GM18870 (cell line): ENCODE measurements around the gene LCE3B.
"Not testable (repeated sequence)": the region's sequence is repeated elsewhere in the genome, so short reads cannot be mapped to it uniquely, and the experiment has no call there.

Source experiments
- ATAC-seq: cut with Tn5 transposase; IDR thresholded peaks from one replicate; pipeline ENCODE4 v1.9.1; 2021; ENCODE audit warnings: moderate library complexity; ENCODE audit not compliant: unreplicated experiment

Gene LCE3B, protein sequence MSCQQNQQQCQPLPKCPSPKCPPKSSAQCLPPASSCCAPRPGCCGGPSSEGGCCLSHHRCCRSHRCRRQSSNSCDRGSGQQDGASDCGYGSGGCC

GRCh38 chr1:152613511-152613910 is at the start of gene LCE3B:
Gene LCE3B (plus strand): TSS chr1:152613811. CDS start chr1:152613811, 0 bp downstream.
- no peak for ATAC-seq

DNA sequence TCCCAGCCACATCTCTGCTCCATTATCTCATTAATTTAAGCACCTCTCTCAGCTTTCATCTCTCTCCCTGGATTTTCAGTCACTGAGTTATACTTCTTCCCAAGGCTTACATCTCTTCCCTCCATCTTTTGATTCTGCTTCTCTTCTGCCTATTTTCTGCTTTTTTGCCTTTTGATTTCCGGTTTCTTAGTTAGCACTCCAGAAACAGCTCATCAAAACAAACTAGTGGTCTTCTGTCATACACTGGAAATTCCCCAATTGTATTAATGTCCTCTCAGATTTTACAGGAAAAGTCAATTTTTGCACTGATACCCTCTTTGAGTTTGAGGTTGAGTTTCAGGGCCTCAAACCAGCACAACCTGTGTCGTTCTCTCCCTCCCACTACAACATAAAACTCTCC is 48.5 kb upstream of the LCE3B start:
- no peak for ATAC-seq

GRCh38 chr1:152565535-152566215 is 47.9 kb upstream of the LCE3B start:
- ATAC-seq = no peak

- no peak for ATAC-seq
Measured at GRCh38 chr1:152566681-152567080, 46.9 kb upstream of the LCE3B start, which contains the start of gene LCE3E. Gene LCE3E (minus strand): TSS chr1:152566780. CDS start chr1:152566208, 572 bp downstream.

DNA sequence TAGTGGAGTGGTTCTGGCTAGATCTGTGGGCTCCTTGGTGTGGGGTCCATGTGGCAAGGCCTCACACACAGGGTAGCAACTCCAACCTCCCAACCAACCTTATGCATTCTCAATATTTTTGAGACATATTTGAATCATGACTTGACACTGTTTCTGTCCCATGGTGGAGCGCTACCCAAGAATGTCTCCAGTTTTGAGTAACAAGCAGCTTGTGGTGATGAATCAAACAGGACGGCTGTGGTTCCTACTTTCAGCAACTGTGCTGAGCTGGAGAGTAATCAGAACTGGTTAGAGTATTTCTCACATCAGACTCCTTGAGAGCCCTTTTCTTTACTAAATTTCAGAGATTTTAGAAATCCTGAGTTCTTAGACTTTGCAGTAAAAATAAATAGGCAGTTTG is 36.4 kb upstream of the LCE3B start:
- no peak for ATAC-seq

GRCh38 chr1:152579526-152579925 is 34.1 kb upstream of the LCE3B start:
- not testable (repeated sequence) for ATAC-seq

DNA sequence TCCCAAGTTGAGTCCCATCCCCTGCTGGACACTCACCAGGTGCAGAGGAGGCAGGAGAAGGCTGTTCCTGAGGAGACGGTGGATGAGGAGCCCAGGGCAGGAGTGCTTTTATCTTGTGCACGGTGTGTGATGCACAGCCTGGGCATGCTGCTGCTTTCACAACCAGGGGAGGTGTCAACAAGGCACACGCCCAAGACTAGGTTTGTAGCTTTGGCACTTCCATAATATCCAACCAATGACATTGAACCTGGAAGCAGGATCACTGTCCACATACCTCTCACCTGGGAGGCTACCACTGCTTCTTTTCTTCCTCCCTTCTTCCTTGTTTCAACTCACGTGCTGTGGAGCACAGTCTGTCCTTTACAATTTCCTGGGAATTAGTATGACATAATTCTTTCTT is 33.2 kb upstream of the LCE3B start, which contains the start of gene LCE3D:
Gene LCE3D, minus strand, starts transcription at position 84 of the 400 bp plus-strand sequence. CDS start 580 bp downstream, outside the sequence.
- no peak for ATAC-seq

DNA sequence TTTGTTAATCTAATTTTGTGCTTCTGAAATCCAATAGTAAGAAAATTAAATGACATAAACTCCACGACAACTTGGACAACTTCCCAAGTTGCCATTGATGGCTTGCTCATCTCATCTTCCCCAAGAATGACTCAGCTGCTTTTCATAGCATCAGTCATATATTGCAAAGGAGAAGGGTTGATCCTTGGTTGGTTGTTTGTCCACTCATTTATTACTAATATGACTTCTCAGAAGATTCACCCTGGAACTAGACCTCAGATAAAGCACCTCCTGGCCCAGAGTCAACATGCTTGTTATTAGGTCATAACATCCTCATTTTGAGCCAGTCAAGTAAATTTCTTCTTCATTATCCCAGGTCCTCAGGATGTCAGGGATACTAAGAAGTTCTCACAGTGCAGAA is 31.0 kb upstream of the LCE3B start:
- ATAC-seq = no peak

DNA sequence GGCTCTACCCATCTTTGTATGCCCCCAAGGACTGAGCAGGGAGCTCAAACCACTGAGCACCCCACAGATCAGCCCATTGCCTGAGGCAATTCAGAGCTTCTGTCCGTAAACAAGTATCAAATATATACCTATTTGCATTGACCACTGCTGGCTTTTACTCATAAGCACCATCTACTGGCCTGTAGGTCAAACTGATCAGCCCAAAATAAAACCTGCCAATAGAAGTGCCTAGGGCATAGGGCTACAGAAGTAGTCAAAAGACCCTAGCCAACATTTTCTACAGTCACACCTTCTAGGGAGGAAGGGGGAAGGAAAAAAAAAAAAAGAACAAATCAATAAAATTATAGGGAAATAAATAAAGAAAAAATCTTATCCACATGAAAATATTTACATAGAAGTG is 28.0 kb upstream of the LCE3B start:
- ATAC-seq = no peak

DNA sequence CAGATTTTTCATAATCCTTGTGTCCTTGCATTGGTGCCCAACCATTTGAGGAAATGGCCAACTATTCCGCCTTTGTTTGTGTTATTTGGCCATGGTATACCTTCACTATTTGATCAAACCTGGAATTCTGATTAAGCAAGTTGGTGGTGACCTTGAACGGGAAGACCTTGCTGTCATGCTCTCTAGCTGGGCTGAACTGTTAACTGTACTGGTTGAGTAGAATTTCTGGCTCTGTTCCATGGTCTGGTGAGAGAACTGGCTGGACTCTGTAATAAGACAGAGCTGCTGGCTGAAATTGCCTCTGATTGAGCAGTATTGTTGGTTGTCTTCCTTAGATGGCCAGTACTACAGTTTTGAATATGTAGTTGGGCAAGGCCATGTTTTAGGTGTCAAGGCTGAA is 16.6 kb upstream of the LCE3B start:
- no peak for ATAC-seq

DNA sequence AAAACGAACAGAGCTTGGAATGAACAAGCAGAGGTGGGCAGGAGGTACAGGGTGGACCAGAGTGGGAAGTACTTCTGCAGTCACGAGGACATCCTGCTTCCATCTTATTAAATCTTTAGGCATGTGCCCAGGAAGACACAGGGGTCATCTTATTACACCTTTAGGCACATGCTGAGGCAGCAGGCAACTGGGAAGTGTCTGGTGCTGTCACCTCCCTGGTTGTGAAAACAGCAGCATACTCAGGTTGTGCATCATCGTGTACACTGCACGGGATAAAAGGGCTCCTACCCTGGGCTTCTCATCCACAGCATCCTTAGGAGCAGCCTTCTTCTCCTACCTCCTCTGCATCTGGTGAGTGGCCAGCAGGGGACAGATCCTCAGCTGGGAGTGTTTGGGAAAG is 13.7 kb upstream of the LCE3B start, which contains the start of gene LCE3C:
Gene LCE3C, plus strand, starts transcription at position 301 of the 400 bp plus-strand sequence. CDS start 498 bp downstream, outside the sequence.
- no peak for ATAC-seq

DNA sequence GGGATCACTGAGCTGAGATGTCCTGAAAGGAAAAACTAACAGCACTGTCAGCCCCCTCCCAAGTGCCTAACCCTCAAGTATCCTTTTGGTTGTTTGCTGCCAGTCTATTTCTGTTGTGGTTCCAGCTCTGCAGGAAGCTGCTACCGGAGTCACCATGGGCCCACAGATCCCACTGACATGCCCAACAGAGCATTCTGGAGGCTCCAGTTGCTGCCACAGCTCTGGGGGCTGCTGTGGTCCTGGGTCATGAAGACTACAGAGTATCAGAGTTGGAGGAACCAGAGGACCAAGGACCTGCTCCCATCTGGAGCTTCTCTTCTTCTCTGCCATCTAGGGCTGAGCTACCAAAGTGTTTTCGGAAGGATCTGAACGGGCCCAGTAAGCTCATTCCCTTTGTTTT is 8.4 kb downstream of the LCE3B start:
- no peak for ATAC-seq

DNA sequence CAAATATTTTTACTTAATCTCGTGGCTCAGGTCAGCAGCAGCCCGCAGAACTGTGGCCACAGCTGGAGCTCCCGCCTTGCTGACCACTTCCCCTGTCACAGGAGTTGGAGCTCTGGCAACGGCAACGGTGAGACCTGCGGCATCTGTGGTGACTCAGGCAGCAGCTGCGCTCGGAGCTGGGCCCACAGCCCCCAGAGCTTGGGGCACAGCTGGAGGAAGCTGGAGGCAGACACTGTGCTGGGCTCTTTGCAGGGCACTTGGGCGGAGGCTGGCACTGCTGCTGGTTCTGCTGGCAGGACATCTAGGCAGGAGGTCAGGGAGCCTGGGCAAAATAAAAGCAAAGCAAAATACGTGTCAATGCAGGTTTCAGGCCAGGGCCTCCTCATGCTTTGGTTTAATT is 9.2 kb downstream of the LCE3B start, which contains the start of gene LCE3A:
Gene LCE3A, minus strand, starts transcription at position 301 of the 400 bp plus-strand sequence. Its CDS starts 0 bp downstream, at position 301.
- no peak for ATAC-seq

DNA sequence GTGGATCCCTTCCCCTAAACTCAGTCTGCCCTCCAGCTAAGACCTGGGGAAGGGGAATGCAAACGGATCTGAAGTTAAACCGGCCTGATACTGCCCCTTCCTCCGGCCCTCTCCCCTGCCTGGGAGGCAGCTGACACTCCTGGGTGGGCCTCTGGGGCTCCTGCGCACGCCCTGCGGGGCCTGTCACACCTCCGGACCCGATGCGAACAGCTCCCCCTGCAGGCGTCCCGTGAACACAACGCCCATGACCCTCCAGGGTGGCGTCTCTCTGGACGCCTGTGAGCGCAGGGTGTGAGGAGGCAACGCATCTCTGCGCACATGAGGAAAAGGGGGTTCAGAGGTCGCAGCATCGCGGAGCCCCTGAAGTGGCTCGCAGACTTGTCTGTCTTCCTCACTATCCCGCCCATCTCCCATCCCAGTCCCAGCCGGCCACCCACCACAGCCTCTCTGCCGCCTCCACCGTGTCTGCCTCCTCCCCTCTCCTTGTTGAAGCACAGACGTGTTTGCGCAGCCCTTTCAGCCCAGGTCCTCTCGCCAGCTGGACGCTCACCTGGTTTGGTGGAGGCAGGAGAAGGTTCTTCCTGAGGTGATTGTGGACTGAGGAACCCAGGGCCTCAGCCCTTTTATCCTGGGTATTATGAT is 9.7 kb downstream of the LCE3B start:
- no peak for ATAC-seq

DNA sequence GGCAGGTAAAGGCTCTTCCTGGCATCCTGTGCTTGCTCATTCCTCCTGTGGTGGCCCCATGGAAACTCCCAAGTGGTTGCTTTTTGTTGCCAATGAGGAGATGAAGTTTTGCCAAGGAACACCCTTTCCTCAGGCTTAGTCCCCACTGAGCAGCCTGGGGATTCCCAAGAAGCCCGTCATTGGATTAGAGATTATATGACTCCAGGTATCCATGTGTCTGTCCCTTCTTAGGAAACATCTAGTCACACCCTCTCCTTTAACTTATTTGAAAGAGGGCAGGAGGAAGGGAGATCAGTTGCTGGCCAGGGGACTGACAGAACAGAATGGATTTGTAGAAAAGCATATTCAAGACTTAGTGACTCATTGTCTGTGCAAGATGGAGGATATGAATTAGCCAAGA is 13.1 kb downstream of the LCE3B start:
- ATAC-seq = no peak

GRCh38 chr1:152630596-152630995 is 17.0 kb downstream of the LCE3B start:
- ATAC-seq = no peak

DNA sequence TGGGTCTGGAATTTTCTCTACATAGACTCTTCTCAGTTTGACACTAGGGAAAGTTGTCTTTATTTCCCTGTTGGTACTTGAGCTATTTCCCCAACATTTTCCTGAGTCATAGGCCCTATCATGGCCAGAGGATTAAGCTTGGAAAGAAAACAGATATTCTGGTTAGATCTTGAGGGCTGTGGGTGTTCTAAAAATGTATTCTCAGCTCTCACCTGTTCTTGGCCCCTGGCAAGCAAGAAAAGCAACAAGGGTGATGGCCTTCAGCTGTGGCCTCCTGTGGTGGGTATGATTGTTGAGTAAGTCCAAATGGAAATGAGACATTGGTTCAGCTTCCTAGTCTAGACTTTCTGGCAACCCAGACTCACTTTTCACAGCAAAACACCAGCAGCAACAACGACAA is 26.7 kb downstream of the LCE3B start:
- ATAC-seq = no peak

GRCh38 chr1:152643945-152644344 is 30.3 kb downstream of the LCE3B start:
- no peak for ATAC-seq

DNA sequence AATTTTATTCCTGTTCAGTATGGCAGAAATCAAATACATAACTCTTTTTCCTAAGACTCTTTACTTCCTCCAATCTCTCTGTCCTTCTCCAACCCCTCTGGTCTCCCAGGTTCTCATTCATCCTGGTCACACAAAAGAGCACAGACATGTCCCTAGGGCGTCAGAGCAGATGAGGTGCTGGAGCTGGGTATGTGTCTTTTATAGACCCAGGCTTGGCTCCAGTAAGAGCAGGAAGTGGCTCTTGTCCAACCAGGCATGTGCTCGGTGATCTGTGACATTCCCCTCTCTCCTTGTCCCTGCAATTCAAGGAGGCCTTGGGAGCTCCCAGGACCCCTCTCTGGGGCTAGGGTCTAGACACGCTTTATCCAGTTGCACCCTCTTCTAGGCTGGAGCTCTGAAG is 31.5 kb downstream of the LCE3B start:
- ATAC-seq = no peak

GRCh38 chr1:152646656-152647055 is 33.0 kb downstream of the LCE3B start:
- no peak for ATAC-seq

DNA sequence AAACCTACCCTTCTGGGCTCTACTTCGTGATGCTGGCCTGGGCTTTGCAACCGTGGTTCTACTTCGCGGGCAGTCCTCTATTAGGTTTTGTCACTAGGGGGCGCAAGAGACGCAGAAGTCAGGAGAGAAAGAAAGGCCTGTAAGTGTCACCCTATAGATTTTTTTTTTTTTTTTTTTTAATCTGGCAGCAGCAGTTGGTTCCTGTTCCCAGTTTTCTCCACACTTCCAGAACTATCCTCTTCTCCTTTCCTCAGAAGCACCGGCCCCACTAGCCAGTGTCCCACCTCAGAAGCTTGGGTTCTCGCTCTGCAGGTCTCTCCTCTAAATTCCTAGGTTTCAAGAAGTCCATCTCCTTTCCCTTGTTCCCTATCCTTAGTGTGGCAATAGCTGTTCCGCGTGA is 40.5 kb downstream of the LCE3B start:
- ATAC-seq = no peak

GRCh38 chr1:152656459-152656858 is 42.8 kb downstream of the LCE3B start:
- ATAC-seq = no peak
